GM20431 (cell line): ENCODE results near the gene CYB561D2.

Experiments used
- in situ Hi-C: fragments of 300-500 bp; cut with MseI, MboI; formaldehyde crosslinking; loops from one replicate; pipeline ENCODE4 v1.15.0; 2020; ENCODE audit warnings: low sequenced_read_pairs; ENCODE audit not compliant: unreplicated experiment

CYB561D2 gene

DNA sequence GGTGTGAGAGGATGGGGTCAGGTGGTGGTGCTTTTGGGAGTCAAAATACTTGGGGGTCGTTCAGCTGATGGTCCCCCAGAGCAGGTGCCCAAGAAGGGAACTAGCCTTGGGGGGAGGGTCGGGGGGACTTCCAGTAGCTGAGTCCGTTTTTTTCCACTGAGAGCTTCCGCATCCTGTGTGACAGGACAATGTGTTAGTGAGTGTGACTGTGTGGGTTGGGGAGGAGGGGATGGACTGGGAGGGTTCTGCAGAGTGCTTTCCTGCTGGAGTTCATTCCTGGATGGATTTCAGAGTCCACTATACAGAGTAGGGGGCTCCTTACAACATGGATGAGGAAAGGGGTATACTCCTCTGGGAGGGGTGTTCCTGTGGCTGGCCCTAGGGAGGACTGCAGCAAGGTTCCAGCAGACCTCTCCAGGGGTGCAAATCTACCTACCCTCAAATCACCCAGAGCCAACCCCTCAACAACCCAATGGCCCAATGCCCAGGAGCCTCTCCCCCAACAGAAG, 27.5 kb upstream of the CYB561D2 start:
- in situ Hi-C loops, result no loop called here

DNA sequence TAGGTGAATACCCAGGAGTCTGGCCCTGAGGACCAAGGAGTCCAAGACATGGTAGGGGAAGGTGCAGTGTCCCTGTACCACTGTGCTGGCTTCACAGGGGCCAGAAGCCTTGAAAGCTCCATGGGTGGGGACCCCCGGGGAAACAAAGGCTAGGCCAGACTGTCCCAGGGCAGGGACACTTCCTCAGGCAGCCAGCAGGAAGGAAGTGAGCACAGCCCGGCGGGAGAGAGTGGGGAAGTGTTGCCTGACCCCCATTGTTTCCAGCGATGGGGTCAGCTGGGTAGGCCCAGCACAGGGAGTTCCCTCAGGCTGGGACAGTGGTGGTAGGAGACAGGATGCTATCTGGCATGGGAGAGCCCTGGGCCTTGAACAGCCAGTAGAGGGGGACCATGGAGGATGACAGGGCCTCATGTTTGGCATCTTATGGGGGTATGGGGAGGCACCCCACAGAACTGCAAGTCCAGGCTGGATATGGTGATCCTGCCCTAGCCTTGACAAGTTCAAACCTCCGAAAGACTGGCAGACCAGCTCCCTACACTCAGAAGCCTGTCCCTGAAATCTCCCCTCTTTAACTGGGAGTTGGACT, 27.0 kb upstream of the CYB561D2 start:
- in situ Hi-C loops, result no loop called here

DNA sequence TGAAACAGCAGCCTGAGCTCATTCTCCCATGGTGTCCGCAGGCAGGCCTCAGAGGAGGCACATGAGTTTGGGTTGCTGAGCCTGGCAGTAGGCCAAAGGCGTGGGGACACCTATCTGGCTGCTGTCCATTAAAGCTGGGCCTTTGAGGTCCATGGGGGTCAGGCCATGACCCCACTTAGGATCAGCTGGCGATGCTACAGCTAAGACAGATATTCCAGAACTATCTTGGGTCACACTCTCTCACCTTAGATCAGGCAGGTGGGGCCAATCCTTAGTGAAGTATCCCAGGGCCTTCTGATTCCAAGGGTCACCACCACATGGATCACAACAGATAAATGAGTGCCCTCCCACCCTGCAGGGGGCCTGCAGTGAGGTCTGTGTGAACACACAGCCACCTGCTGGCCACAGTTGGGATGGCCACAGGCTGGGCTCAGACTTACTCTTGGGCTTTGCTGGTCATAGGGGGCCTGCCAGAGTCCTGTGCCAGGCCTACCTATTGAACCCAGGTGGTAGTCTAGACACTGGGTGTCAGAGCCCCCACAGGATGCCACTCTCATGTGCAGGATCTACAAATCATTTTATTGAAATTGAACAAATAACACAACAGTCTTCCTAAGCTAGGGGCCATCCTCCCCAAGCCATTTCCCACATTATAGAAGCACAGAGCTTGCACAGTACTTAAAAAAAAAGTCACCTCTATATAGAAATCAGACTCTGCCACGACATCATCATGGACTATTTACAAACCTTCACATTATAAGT, 26.1 kb upstream of the CYB561D2 start:
- in situ Hi-C loops, result no loop called here

DNA sequence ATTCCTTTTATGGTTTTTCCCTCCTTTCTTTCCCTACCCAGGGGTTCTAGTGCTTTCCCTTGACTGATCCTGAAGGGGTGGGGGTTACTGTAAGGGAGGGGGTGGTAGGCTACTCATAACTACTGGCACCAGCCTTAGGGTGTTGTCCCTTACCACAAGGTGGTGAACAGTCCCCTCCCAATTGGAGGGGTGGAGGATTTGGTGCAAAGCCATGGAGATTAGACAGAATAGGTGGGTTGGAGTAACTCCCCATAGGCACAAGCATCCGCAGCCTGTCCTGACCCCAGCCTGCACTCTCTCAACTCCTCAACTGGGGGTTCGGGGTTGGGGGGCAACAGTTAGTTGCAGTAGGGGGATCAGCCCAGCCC, 25.6 kb upstream of the CYB561D2 start:
- in situ Hi-C loops, result no loop called here

DNA sequence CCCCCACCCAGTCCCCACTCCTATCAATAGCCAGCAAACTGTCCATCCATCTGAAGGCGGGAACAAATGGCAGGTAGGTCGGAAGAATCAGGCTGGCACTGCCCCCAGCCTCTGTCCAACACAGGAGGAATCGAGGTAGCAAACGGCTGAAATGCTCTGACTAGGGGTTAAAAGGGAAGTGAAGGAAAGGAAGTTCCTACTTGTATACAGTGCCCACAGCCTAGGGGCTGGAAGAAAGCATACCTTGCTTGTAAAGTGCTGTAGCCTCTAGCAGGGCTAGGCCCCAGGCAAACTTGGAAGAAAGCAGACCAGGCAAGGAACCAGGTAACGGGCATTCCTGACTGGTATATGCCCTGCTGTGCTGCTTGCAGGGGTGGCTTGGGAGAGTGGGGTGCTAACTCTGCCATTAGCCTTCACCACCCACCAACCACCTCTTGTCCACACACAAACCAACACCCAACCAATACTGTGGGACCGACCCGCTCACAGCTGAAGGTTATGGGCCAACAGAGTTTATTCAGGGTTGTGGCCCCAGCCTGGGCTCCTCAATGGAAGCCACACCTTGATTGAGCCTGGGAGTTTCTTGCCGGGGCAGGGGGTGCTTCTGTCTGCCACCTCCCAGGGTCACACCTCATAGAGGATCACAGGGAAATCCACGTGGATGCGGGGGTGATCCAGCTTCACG, 25.0 kb upstream of the CYB561D2 start:
- in situ Hi-C loops, result no loop called here

DNA sequence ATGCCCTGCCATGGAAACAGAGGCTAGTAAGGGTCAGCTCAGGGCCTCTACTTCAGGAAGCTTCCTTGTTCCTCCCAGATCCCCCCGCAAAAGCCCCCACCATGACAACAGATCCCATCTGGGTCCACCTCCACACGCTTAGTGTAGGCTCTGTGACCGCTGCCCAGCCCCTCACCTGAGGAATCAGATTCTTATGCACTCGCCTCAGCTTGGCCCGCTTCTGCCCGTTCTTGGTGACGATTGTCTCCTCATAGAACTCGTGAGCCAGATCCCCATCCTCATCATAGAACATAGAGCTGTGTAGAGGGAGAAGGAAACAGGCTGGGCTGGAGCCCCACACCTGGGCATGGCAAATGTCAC, 24.5 kb upstream of the CYB561D2 start:
- in situ Hi-C loops, result no loop called here

DNA sequence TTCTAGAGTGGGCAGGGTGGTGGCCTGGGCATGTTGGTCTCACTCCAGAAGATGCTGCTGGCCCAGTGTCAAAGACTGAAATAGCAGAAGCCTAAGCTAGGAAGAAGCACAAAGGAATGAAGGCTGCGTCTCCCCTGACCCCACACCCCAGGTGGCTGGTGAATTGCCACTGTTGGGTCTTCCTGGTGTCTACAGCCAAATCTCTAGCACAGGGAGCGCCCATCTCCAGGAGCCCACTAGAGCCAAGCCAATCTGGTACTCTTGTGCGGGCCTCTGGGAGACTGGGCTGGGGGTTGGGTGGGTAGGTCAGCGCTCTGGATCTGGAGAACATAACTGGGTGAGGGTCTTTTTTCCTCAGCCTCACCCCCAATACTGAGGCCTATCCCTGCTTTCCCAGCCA, 23.5 kb upstream of the CYB561D2 start:
- in situ Hi-C loops, result no loop called here

DNA sequence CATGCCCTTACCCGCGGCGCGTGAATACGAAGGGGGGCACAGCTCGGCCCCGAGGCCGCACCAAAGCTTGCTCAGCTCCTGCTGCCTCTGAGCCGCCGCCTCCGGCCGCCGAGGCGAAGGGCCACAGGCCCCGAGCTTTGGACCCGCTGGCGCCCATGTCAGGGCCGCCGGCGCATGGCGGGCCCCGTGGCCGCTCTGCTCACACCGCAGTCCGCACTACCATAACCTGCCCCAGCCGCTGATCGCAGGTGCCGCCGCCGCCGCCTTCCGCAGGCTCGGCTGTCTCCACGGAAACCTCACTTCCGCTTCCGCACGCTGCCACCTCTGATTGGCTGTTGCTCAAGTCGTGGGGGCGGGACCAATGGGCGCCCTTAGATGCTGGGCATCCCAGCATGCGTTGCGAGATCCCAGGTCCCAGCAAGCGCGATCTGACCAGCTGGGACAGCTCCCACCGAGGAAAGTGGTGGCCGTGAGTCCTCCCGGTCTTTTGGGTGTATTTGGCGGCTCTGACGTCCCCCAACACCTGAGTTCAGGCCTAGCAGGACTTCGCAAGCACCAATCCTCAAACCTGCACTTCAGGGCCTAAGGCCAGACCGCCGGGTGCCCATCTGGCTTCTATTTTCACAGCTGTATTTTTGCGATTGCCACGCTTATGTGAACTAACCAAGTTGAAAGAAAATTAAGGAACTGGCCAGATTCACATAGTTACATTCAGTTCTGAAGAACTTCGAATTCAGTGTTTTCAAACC, 22.5 kb upstream of the CYB561D2 start, which contains the start of gene TUSC2:
Gene TUSC2 (minus strand): TSS at position 281 of the 749 bp plus-strand sequence. CDS start 124 bp downstream, at position 157.
- in situ Hi-C loops, result no loop called here

DNA sequence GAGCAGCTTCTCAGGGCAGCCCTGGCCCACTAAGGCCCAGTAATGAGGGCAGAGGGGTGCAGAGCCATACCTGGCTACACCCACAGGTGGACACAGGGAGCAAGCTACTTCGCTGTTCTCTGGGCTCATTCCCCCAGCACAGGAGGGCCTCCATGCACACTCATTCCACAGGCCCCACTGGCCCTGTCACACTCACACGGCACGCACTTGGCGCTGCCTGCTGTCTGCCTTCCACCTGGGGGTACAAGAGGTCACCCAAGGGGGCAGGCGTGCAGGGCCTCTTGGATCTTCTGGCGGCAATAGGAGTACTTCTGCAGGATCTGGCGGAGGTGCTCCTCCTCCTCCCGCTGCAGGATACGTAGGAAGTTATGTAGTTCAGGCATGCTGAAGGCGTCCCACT, 20.3 kb upstream of the CYB561D2 start:
- in situ Hi-C loops, result no loop called here

DNA sequence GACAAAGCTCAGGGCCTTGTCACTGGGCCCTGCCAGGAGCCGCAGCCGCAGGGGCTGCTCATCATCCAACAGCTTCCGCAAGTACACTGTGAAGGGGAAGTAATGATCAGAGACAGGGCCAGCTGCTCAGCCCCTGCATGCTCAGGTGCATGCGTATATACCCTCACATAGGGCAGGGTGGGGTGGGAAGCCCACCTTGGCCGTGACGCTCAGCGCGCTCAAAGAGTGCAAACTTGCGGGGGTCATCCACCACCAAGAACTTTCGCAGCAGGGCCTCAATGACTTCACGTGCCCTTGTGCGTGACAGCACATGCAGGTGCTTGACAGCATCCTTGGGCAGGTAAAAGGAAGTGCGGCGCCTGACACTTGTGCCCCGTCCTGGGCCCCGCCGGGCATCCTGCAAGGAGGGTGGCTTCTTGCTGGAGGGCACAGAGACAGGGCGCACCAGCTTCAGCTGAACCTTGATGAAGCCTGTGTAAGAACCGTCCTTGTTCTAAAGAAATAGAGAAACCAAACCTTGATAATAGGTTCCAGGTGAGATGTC, 19.2 kb upstream of the CYB561D2 start:
- in situ Hi-C loops, result no loop called here

DNA sequence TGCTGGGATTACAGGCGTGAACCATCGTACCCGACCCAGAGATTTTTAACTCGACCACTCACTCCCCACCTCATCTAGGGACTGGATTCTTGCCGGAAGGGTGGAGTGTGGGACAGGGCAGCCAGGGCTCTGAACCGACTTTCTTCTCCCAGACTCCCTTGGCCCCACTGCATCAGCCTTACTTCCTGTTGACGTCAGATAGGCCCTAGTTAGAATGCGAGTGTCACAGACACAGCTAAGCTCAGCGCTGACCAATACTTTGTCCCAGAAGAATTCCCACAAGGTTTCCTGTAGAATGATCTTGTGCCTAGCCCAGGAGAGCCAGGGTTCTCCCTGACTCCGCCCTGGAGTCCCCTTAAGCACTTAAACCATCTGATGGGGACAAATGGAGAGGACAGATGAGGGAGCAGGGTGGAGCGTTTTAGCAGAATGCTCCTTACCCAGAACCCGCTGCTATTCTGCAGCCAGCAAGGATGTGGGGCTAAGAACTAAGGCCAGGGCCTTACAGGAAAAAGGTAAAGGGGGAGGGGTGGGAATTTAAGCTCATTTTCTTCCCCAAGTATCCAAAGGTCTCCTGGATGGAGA, 16.8 kb upstream of the CYB561D2 start:
- in situ Hi-C loops, result no loop called here

DNA sequence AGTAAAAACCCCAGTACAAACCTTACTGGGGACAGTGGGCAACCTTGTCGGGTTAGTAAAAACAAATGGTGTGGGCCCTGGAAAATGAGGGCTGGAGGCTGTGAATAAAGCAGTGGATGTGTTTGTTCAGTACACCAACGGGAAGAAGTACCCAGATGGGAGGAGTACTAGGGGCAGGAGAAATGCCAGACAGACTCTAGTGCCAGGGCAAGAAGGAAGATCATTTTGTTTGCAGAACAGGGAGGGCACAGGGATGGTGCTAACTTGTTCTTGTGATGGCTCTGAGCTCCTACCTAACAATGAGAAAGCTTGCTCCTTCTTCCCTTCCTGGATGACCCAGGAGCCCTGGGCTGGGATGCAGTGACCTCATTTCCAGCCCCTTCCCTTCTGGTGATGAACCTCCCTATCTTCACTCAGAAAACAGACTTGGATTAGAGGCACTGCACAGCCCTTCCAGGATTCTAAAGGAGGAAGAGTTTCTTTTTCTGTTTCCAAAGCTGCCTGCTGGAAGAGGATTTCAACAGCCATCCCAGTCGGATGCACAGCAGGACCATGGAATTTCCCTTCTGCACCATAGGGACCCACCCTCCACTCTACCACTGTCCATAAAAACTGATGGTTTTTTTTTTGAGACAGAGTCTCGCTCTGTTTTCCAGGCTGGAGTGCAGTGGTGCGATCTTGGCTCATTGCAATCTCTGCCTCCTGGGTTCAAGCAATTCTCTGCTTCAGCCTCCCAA, 16.2 kb upstream of the CYB561D2 start:
- in situ Hi-C loops, result no loop called here

DNA sequence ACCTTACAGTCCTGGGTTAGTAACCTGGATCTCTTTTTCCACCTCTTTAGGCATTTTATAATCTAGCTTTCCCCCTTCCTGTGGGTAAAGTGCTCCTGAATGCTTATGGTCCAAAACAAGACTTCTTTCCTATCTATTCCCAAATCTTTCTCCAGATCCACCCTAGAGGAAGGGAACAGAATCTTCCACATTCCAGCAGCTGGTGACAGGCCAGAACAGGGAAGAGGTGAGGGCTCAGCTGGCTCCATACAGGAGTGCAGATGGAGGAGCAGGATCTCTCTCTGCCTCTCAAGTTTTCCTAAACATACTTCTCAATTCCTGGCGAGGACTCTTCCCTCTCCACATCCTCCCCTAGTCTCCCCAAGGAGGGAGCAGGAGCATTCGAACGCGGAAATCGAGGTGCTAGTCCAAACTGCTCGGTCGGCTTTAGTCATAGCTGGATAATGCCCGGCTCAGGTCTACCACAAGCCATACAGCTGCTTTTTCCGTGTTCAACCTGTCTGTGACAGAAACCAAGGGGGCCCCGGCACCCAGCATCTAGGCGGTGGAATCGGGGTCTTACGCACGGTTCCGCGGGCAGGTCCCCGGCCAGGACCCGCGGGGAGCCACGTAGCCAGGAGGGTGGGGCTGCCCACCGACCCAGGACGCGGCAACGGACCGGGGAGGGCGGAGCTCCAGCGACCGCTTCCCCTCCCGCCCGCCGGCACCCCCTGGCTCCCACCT, 14.0 kb upstream of the CYB561D2 start:
- in situ Hi-C loops, result no loop called here

DNA sequence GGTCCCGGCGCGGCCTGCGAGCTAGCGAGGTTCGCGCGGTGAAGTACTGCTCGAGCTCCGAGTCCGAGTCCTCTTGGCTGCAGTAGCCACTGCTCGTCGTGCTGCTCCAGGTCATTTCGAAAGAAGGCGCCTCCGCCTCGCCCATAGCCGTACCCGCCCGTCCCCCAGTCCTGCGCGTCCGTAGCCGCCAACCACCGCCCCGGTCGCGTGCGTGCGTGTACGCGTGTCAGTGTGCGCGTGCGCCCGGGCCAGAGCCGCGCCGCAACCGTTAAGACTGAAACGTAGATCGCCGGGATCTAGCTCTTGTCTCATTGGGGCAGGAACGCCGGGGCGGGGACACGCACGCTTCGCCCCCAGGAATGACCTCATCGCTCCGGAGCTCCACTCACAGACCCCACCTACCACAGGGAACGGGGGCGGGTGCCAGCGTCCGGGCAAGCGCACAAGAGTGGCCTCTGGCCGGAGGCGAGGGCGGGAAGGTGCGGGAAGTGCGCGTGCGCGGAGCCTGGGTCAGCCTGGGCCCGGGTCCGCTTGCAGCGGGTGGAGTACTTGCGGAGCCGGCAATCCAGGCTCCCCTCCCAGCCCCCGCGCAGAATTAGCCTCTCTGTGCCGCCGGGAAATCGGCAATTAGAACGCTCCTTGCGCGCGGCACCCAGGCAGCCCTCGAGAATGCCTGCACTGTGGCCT, 13.3 kb upstream of the CYB561D2 start:
- in situ Hi-C loops, result no loop called here

DNA sequence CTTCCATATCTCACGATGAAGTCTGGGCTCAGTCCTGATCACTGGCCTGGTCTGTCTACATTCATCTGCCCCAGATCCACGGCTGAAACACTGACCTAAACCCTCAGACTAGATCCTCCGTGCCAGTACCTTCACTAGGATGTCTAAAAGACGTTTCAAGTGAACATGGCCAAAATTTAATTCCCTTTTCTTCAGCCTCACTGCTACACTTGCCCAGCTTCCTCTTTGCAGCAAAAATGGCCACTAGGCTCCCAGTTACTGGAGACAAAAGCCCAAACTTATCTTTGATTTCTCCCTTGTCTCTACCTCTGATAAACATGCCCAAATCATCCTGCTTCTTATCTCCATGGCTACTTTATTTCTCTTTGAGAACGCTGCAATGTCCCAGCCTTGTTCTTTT, 11.7 kb upstream of the CYB561D2 start:
- in situ Hi-C loops, result no loop called here

DNA sequence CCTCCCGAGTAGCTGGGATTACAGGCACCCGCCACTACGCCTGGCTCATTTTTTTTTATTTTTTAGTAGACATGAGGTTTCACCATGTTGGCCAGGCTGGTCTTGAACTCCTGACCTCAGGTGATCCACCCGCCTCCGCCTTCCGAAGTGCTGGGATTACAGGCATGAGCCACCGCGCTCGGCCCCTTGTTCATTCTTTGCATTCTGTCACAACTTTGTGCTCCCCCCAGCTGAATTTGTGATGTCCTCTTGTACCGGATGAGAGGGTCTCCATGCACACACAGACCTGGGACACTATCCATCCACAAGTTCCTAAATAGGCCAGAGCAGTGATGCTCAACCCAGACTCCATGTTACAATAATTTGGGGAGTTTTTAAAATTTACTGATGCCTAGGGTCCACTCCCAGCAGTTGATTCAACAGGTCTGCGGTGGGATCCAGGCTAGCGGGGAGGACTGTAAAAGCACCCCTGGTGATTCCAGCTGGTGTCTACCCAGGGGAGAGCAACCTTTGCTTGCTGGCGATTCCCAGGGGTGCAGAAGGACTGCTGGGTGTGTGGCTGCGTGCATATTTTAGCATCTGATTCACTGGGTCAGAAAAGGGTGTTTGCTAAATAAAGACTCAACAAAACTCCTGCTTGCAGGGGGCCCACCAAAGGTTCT, 11.0 kb upstream of the CYB561D2 start:
- in situ Hi-C loops, result no loop called here

DNA sequence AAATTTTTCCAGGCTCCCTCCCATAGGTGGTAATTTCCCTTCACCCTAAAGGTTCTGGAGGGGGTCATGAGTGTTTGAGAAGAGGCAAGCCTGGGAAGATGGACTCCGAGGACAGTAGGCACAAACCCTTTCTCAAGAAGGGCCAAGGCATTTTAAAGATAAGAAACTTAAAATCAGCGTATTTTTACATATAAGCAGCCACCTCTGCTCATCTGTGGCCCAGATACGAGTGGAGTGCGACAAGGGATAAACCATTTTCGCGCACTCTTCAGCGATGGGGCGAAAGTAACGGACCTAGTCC, 10.6 kb upstream of the CYB561D2 start:
- in situ Hi-C loops, result no loop called here
